Smooth muscle cell (in vitro differentiated cells): ENCODE results near the gene BLOC1S4. TPM values are rescaled to one million over a fixed set of nuclear protein-coding genes. Genes with fewer than 3 reads are reported as not detected.
"Not testable (repeated sequence)": the region's sequence is repeated elsewhere in the genome, so short reads cannot be mapped to it uniquely, and the experiment has no call there.

Experiments
- DNase-seq: peaks from one replicate; lab custom pipeline; 2025; ENCODE audit not compliant: unreplicated experiment; lab: John Stamatoyannopoulos, UW
- H2AFZ ChIP-seq: fragments of 200-600 bp; sonication (generic); 2 replicates; pipeline ENCODE4 v1.6.0; 2016; ENCODE audit warnings: antibody characterized with exemption, low read depth, mild to moderate bottlenecking
- H3F3A ChIP-seq: fragments of 200-600 bp; sonication (generic); 2 replicates; pipeline ENCODE4 v1.6.0; 2017; ENCODE audit warnings: antibody characterized with exemption, low read depth
- H3K27ac ChIP-seq: fragments of 200-600 bp; sonication (generic); 2 replicates; pipeline ENCODE4 v1.5.1; 2016; ENCODE audit warnings: low read depth, mild to moderate bottlenecking
- H3K27me3 ChIP-seq: fragments of 200-600 bp; sonication (generic); 2 replicates; pipeline ENCODE4 v1.6.1; 2016; ENCODE audit warnings: low read depth, mild to moderate bottlenecking
- H3K36me3 ChIP-seq: fragments of 200-600 bp; sonication (generic); 2 replicates; pipeline ENCODE4 v1.5.1; 2016; ENCODE audit warnings: low read depth
- H3K4me1 ChIP-seq: fragments of 200-600 bp; sonication (generic); 2 replicates; pipeline ENCODE4 v1.5.1; 2016; ENCODE audit warnings: low read depth
- H3K4me2 ChIP-seq: fragments of 200-600 bp; sonication (generic); 2 replicates; pipeline ENCODE4 v1.6.0; 2016; ENCODE audit warnings: mild to moderate bottlenecking
- H3K4me3 ChIP-seq: fragments of 200-600 bp; sonication (generic); 2 replicates; pipeline ENCODE4 v1.5.1; 2016; ENCODE audit warnings: mild to moderate bottlenecking
- H3K79me2 ChIP-seq: fragments of 200-600 bp; sonication (generic); 2 replicates; pipeline ENCODE4 v1.6.0; 2016; ENCODE audit warnings: low read depth, mild to moderate bottlenecking
- H3K9ac ChIP-seq: fragments of 200-600 bp; sonication (generic); 2 replicates; pipeline ENCODE4 v1.6.0; 2016; ENCODE audit warnings: low read depth
- H3K9me3 ChIP-seq: fragments of 200-600 bp; sonication (generic); replicated peaks from 2 replicates; pipeline ENCODE4 v1.5.1; 2016; ENCODE audit warnings: low read depth
- H4K20me1 ChIP-seq: fragments of 200-600 bp; sonication (generic); 2 replicates; pipeline ENCODE4 v1.6.0; 2016; ENCODE audit warnings: low read depth
- WGBS: methylation state at CpG from one replicate; pipeline ENCODE4 v1.1.7; 2016; ENCODE audit warnings: low lambda C conversion rate; 5-methylcytosine and 5-hydroxymethylcytosine counted together
- polyA plus RNA-seq: library from polyadenylated mRNA; unstranded; fragments of >200 nt; fragmentation: Nextera tagmentation; extraction: Ambion mirVana; gene quantifications from 2 replicates; pipeline ENCODE4 v1.2.1, GENCODE V29; 2016
- total RNA-seq: library from RNA; depleted of rRNA; stranded (reverse); fragments of >200 nt; gene quantifications from 2 replicates; pipeline ENCODE4 v1.2.3, GENCODE V29; 2014
- TF ChIP-seq, protein P1 (sequence below): fragments of 200-600 bp; sonication (generic); IDR thresholded peaks from 2 replicates; pipeline ENCODE4 v1.5.1; 2017; ENCODE audit warnings: borderline replicate concordance, mild to moderate bottlenecking, antibody characterized with exemption; ENCODE audit not compliant: insufficient read depth, poor library complexity, severe bottlenecking

The BLOC1S4 gene
- total and polyA plus RNA-seq, 2 experiments from 2014 or later: 21.8 to 41.8 TPM

DNA sequence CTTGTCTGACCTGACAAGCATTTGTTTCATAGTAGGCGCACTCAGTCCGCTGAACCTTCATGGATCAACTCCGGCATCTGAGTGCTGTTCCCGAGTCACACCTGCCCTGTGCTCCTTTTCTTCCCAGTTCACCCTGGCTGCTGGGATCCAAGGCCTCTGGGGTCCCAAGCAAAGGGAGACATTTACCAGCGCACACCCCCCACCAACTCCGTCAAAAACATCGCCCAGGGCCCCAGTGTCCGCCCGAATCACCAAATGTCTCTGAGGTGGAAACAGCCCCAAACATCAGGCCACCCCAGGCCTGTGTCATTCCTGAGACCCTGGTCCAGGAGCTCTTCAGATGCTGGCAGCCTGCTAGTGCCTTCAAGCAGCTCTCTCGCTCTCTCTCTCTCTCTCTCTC is 5.1 kb downstream of the BLOC1S4 start:
- Histone ChIP-seq H4K20me1 (peaks cover 17% of the 10 kb centered on the region), H3K9ac (no peak overlapping the region), H3F3A (peaks cover 10% of the 10 kb centered on the region), H3K27me3 (no peaks in the 10 kb centered on the region), H3K4me1 (peaks cover 15% of the 10 kb centered on the region), H3K4me2 (no peak overlapping the region), H3K4me3 (no peak overlapping the region), H3K79me2 (peaks cover 23% of the 10 kb centered on the region), H3K27ac (no peak overlapping the region), H3K9me3 (no peaks in the 10 kb centered on the region), H2AFZ (no peak overlapping the region), H3K36me3 (no peaks in the 10 kb centered on the region)
- WGBS: 98% methylated on average over 10 of the region's 10 CpGs
- TF ChIP-seq, protein P1, sequence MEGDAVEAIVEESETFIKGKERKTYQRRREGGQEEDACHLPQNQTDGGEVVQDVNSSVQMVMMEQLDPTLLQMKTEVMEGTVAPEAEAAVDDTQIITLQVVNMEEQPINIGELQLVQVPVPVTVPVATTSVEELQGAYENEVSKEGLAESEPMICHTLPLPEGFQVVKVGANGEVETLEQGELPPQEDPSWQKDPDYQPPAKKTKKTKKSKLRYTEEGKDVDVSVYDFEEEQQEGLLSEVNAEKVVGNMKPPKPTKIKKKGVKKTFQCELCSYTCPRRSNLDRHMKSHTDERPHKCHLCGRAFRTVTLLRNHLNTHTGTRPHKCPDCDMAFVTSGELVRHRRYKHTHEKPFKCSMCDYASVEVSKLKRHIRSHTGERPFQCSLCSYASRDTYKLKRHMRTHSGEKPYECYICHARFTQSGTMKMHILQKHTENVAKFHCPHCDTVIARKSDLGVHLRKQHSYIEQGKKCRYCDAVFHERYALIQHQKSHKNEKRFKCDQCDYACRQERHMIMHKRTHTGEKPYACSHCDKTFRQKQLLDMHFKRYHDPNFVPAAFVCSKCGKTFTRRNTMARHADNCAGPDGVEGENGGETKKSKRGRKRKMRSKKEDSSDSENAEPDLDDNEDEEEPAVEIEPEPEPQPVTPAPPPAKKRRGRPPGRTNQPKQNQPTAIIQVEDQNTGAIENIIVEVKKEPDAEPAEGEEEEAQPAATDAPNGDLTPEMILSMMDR: no peak
- DNase-seq: no peak

DNA sequence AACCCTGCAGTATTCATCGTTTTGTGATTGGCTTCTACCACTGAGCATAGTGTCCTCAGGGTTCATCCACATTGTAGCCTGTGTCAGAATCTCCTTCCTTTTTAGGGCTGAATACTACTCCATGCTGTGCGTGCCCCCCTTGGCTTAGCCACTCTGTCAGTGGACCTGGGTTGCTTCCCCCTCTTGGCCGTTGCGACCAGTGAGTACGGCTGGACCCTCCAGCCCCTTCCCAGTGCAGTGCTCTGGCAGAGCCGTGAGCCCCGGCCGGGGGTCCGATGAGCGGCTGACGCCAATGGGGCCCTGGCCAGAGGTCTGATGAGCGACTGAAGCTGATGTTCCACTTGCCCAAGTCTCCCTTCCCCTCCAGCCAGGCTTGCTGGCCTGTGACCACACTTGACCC is 6.9 kb downstream of the BLOC1S4 start:
- Histone ChIP-seq H3K4me2 (no peak overlapping the region), H3K4me3 (no peak overlapping the region), H3K9me3 (no peaks in the 10 kb centered on the region), H3F3A (peaks cover 10% of the 10 kb centered on the region), H3K36me3 (no peaks in the 10 kb centered on the region), H4K20me1 (peaks cover 7% of the 10 kb centered on the region), H3K27ac (no peak overlapping the region), H3K9ac (no peak overlapping the region), H2AFZ (no peak overlapping the region), H3K79me2 (peaks cover 6% of the 10 kb centered on the region), H3K4me1 (peaks cover 14% of the 10 kb centered on the region), H3K27me3 (no peaks in the 10 kb centered on the region)
- TF ChIP-seq, protein P1: no peak
- WGBS: over 99% methylated on average over 12 of the region's 12 CpGs
- DNase-seq: no peak

DNA sequence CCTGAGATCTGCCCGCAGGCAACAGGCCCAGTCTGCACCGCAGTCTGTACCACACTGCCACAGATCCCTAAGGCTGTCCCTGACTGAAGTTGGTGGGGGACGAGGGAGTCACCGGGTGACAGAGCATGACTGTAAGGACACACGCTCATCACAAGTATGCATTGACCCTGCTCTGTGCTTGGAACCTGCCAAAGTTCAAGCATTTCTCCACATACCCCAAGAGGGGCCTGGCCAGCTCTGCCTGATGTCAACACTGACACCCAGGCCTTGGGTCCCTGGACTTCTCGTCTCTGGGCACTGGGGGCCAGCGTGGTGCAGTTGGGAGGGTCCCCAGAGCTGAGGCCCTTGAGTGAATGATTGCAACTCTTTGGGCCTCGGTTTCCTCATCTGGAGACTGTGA is 7.9 kb downstream of the BLOC1S4 start:
- Histone ChIP-seq H3F3A (peaks cover 6% of the 10 kb centered on the region), H3K27ac (peak overlapping the region; percentile 81), H4K20me1 (no peaks in the 10 kb centered on the region), H3K27me3 (no peaks in the 10 kb centered on the region), H3K4me3 (no peak overlapping the region), H3K9me3 (no peaks in the 10 kb centered on the region), H3K9ac (peak overlapping the region; percentile 47), H3K36me3 (no peaks in the 10 kb centered on the region), H3K79me2 (no peaks in the 10 kb centered on the region), H2AFZ (no peak overlapping the region), H3K4me1 (peaks cover 10% of the 10 kb centered on the region), H3K4me2 (no peak overlapping the region)
- TF ChIP-seq, protein P1: no peak
- WGBS: 91% methylated on average over 8 of the region's 8 CpGs
- DNase-seq: no peak

DNA sequence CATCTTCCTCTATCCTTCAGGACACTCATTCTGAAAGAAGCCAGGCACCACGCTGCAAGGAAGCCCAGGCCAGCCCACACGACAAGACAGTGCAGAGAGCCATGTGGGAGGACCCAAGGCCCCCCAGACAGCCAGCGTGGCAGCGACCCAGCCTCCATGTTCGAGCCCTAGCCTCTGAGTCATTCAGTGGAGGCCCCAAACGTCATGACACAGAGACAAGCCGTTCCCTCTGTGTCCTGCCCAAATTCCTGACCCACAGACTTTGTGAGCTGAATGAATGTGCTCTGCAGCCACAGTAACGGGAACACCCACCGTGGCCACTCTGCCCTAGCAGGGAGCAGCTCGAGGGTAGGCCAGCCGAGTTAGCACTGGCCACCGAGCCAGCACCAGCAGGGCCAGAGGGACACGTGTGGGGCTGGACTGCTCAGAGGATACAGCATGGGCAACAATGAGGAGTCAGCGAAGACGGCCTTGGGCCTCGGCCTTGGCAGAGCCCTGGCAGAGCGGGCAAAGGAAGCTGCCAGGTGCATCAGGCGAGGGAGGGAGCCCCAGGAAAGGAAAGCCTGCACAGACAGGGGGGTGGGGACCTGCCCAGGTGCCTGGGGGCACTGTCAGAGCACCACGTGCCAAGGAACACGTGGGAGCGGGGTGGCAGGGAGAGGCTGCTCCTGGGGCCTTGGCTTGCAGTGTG is 8.6 kb downstream of the BLOC1S4 start:
- H3K27ac ChIP-seq: peak overlapping the region; percentile 81
- H3K27me3 ChIP-seq: no peaks in the 10 kb centered on the region
- H3K79me2 ChIP-seq: no peaks in the 10 kb centered on the region
- no peaks in the 10 kb centered on the region for H3K9me3 ChIP-seq
- peak overlapping the region; percentile 70 for H3K9ac ChIP-seq
- peaks cover 10% of the 10 kb centered on the region for H3K4me1 ChIP-seq
- H3K4me3 ChIP-seq: no peak overlapping the region
- H3K4me2 ChIP-seq: peak overlapping the region; percentile 76
- H2AFZ ChIP-seq: peak overlapping the region; percentile 28
- no peak for DNase-seq
- H3F3A ChIP-seq: no peaks in the 10 kb centered on the region
- H3K36me3 ChIP-seq: no peaks in the 10 kb centered on the region
- TF ChIP-seq, protein P1: no peak
- WGBS: 49% methylated on average over 21 of the region's 21 CpGs
- H4K20me1 ChIP-seq: no peaks in the 10 kb centered on the region

DNA sequence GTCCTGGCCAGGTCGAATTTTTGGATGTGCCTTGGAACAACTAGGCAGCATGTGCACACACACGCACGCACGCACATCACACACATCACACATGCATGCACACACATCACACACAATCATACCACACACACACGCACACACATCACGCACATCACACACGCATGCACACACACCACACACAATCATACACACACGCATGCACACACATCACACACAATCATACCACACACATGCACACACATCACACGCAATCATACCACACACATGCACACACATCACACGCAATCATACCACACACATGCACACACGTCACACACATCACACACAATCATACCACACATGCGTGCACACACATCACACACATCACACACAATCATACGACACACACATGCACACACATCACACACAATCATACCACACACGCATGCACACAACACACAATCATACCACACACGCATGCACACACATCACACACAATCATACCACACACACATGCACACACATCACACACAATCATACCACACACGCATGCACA is 9.5 kb downstream of the BLOC1S4 start:
- not testable (repeated sequence) for H4K20me1 ChIP-seq, DNase-seq, H3F3A ChIP-seq, H3K27me3 ChIP-seq, H3K9me3 ChIP-seq, H3K9ac ChIP-seq, H3K79me2 ChIP-seq, H3K4me3 ChIP-seq, H3K36me3 ChIP-seq, H2AFZ ChIP-seq, H3K27ac ChIP-seq
- Histone ChIP-seq H3K4me2 (peak overlapping the region; percentile 76), H3K4me1 (peaks cover 11% of the 10 kb centered on the region)
- WGBS: 89% methylated on average over 13 of the region's 16 CpGs
